ENCODE results near the gene CASR.

- TF ChIP-seq REST (tag by site-specific recombination; IDR thresholded peaks at IDR 0.05) (no peak), ZNF10 (tag by site-specific recombination; IDR thresholded peaks at IDR 0.05) (no peak), ZNF747 (tag by site-specific recombination; IDR thresholded peaks at IDR 0.05) (no peak), ZNF398 (tag by site-specific recombination; IDR thresholded peaks at IDR 0.05) (no peak), ZFHX2 (tag by site-specific recombination; conservative IDR thresholded peaks at IDR 0.05) (no peak), PBX3 (CRISPR knock-in tag; IDR thresholded peaks at IDR 0.05) (no peak), ZNF701 (tag by site-specific recombination; IDR thresholded peaks at IDR 0.05) (no peak), REPIN1 (tag by site-specific recombination; IDR thresholded peaks at IDR 0.05; ENCODE audit: low read depth) (no peak), ZNF114 (tag by site-specific recombination; IDR thresholded peaks at IDR 0.05) (no peak), KLF16 (tag by site-specific recombination; IDR thresholded peaks at IDR 0.05) (no peak)
- TF ChIP-seq, protein P1, sequence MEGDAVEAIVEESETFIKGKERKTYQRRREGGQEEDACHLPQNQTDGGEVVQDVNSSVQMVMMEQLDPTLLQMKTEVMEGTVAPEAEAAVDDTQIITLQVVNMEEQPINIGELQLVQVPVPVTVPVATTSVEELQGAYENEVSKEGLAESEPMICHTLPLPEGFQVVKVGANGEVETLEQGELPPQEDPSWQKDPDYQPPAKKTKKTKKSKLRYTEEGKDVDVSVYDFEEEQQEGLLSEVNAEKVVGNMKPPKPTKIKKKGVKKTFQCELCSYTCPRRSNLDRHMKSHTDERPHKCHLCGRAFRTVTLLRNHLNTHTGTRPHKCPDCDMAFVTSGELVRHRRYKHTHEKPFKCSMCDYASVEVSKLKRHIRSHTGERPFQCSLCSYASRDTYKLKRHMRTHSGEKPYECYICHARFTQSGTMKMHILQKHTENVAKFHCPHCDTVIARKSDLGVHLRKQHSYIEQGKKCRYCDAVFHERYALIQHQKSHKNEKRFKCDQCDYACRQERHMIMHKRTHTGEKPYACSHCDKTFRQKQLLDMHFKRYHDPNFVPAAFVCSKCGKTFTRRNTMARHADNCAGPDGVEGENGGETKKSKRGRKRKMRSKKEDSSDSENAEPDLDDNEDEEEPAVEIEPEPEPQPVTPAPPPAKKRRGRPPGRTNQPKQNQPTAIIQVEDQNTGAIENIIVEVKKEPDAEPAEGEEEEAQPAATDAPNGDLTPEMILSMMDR (tag by site-specific recombination; IDR thresholded peaks at IDR 0.05): no peak
Observed at GRCh38 chr3:122227036-122227781, 43.7 kb downstream of the CASR start.
